HEK293 (cell line): ENCODE data around the gene KARS1.

Experiments
- MZF1 ChIP-seq: fragments of 450-650 bp; formaldehyde crosslinking; IDR thresholded peaks from 2 replicates; pipeline ENCODE4 v1.5.1; 2017; ENCODE audit warnings: missing biosample characterization, missing genetic modification characterization, borderline replicate concordance
- PATZ1 ChIP-seq: fragments of 450-650 bp; formaldehyde crosslinking; IDR thresholded peaks from 2 replicates; pipeline ENCODE4 v1.5.1; 2016; ENCODE audit warnings: missing biosample characterization, missing genetic modification characterization
- PBX3 ChIP-seq: sonication (generic); formaldehyde crosslinking; IDR thresholded peaks from 2 replicates; pipeline ENCODE4 v1.8.1; 2022; ENCODE audit warnings: mild to moderate bottlenecking, moderate library complexity, missing genetic modification reagents
- REST ChIP-seq: fragments of 450-650 bp; formaldehyde crosslinking; IDR thresholded peaks from 2 replicates; pipeline ENCODE4 v1.5.1; 2016; ENCODE audit warnings: missing biosample characterization, missing genetic modification characterization
- SCRT1 ChIP-seq: fragments of 450-650 bp; formaldehyde crosslinking; IDR thresholded peaks from 2 replicates; pipeline ENCODE4 v1.5.1; 2016; ENCODE audit warnings: missing biosample characterization, missing genetic modification characterization, borderline replicate concordance
- YY1 ChIP-seq: fragments of 450-650 bp; formaldehyde crosslinking; IDR thresholded peaks from 2 replicates; pipeline ENCODE4 v1.5.1; 2018; ENCODE audit warnings: missing biosample characterization, missing genetic modification characterization
- ZBTB26 ChIP-seq: fragments of 450-650 bp; formaldehyde crosslinking; optimal IDR thresholded peaks from 2 replicates; pipeline ENCODE3; 2016; ENCODE audit warnings: missing biosample characterization, mild to moderate bottlenecking, missing genetic modification characterization
- ZEB2 ChIP-seq: fragments of 450-650 bp; formaldehyde crosslinking; IDR thresholded peaks from 2 replicates; pipeline ENCODE4 v1.5.1; 2016; ENCODE audit warnings: missing biosample characterization, missing genetic modification characterization
- ZFHX2 ChIP-seq: fragments of 450-650 bp; formaldehyde crosslinking; conservative IDR thresholded peaks from 2 replicates; pipeline ENCODE4 v1.5.1; 2016; ENCODE audit warnings: missing biosample characterization, missing genetic modification characterization
- ZFP3 ChIP-seq: fragments of 450-650 bp; formaldehyde crosslinking; IDR thresholded peaks from 2 replicates; pipeline ENCODE4 v1.5.1; 2016; ENCODE audit warnings: low read depth, missing biosample characterization, missing genetic modification characterization
- ZIC2 ChIP-seq: fragments of 450-650 bp; formaldehyde crosslinking; IDR thresholded peaks from 2 replicates; pipeline ENCODE4 v1.5.1; 2016; ENCODE audit warnings: missing biosample characterization, missing genetic modification characterization
- ZNF155 ChIP-seq: fragments of 450-650 bp; formaldehyde crosslinking; IDR thresholded peaks from 2 replicates; pipeline ENCODE4 v1.5.1; 2016; ENCODE audit warnings: missing biosample characterization, missing genetic modification characterization
- ZNF16 ChIP-seq: fragments of 450-650 bp; formaldehyde crosslinking; IDR thresholded peaks from 2 replicates; pipeline ENCODE4 v1.5.1; 2016; ENCODE audit warnings: low read depth, missing biosample characterization, missing genetic modification characterization
- ZNF18 ChIP-seq: fragments of 450-650 bp; formaldehyde crosslinking; IDR thresholded peaks from 2 replicates; pipeline ENCODE4 v1.5.1; 2016; ENCODE audit warnings: missing biosample characterization, missing genetic modification characterization
- ZNF24 ChIP-seq: fragments of 450-650 bp; formaldehyde crosslinking; IDR thresholded peaks from 2 replicates; pipeline ENCODE4 v1.5.1; 2016; ENCODE audit warnings: missing biosample characterization, missing genetic modification characterization
- ZNF248 ChIP-seq: fragments of 450-650 bp; formaldehyde crosslinking; IDR thresholded peaks from 2 replicates; pipeline ENCODE4 v1.5.1; 2017; ENCODE audit warnings: missing biosample characterization, missing genetic modification characterization
- ZNF280D ChIP-seq: fragments of 450-650 bp; formaldehyde crosslinking; IDR thresholded peaks from 2 replicates; pipeline ENCODE4 v1.5.1; 2016; ENCODE audit warnings: missing biosample characterization, missing genetic modification characterization
- ZNF501 ChIP-seq: fragments of 450-650 bp; formaldehyde crosslinking; IDR thresholded peaks from 2 replicates; pipeline ENCODE4 v1.5.1; 2016; ENCODE audit warnings: missing biosample characterization, missing genetic modification characterization
- ZNF513 ChIP-seq: fragments of 450-650 bp; IDR thresholded peaks from 2 replicates; pipeline ENCODE4 v1.5.1; 2018; ENCODE audit warnings: missing biosample characterization, missing genetic modification characterization
- ZNF549 ChIP-seq: fragments of 450-650 bp; IDR thresholded peaks from 2 replicates; pipeline ENCODE4 v1.5.1; 2018; ENCODE audit warnings: missing biosample characterization, missing genetic modification characterization, mild to moderate bottlenecking, inconsistent platforms, moderate library complexity
- ZNF596 ChIP-seq: fragments of 450-650 bp; IDR thresholded peaks from 2 replicates; pipeline ENCODE4 v1.5.0; 2018; ENCODE audit warnings: missing biosample characterization, mild to moderate bottlenecking, missing genetic modification characterization, moderate library complexity
- ZNF600 ChIP-seq: fragments of 450-650 bp; formaldehyde crosslinking; IDR thresholded peaks from 2 replicates; pipeline ENCODE4 v1.5.1; 2016; ENCODE audit warnings: missing biosample characterization, missing genetic modification characterization
- ZNF621 ChIP-seq: fragments of 450-650 bp; formaldehyde crosslinking; IDR thresholded peaks from 2 replicates; pipeline ENCODE4 v1.5.1; 2017; ENCODE audit warnings: missing biosample characterization, missing genetic modification characterization
- ZNF768 ChIP-seq: fragments of 450-650 bp; formaldehyde crosslinking; IDR thresholded peaks from 2 replicates; pipeline ENCODE4 v1.5.1; 2018; ENCODE audit warnings: missing biosample characterization, mild to moderate bottlenecking, missing genetic modification characterization
- ZNF777 ChIP-seq: fragments of 450-650 bp; formaldehyde crosslinking; IDR thresholded peaks from 2 replicates; pipeline ENCODE4 v1.5.1; 2017; ENCODE audit warnings: missing biosample characterization, missing genetic modification characterization, borderline replicate concordance

KARS1 gene

GRCh38 chr16:75622761-75623605, 24.5 kb downstream of the KARS1 start, which contains the start of gene ADAT1 (continued):
- TF ChIP-seq ZBTB26 (peak; percentile 61), ZFP3 (no peak), YY1 (tag by site-specific recombination) (no peak), ZNF596 (tag by site-specific recombination) (no peak), SCRT1 (tag by site-specific recombination) (no peak), REST (no peak), PBX3 (0 out of 2 replicates have a peak, but pooled peaks have one; percentile 31), ZNF600 (tag by site-specific recombination) (no peak), ZNF768 (tag by site-specific recombination) (no peak), ZNF501 (peak; percentile 82), ZNF248 (no peak), ZFHX2 (tag by site-specific recombination) (0 out of 2 replicates have a peak, but pooled peaks have one; percentile 29), ZNF513 (tag by site-specific recombination) (no peak), ZNF549 (tag by site-specific recombination) (no peak), ZNF16 (no peak), ZNF280D (tag by site-specific recombination) (no peak), ZNF24 (tag by site-specific recombination) (no peak), ZNF621 (no peak), ZNF777 (no peak), ZIC2 (tag by site-specific recombination) (peak; percentile 43; the same call in 1 of the 2 replicates), ZNF18 (tag by site-specific recombination) (no peak), MZF1 (tag by site-specific recombination) (no peak), ZEB2 (peak; percentile 94), PATZ1 (tag by site-specific recombination) (peak; percentile 60), ZNF155 (tag by site-specific recombination) (no peak)
